Naive thymus-derived CD8-positive, alpha-beta T cell (primary cell): ENCODE measurements around the gene FAM240A. TPM values are rescaled to one million over a fixed set of nuclear protein-coding genes. Genes with fewer than 3 reads are reported as not detected.

Source experiments
- ATAC-seq, 2 donors: fragments of 150-1000 bp; cut with Tn5 transposase in 1 of 2; sonication (Bioruptor Pico), chemical (Tn5 transposase) in 1 of 2; 1 replicate in 1 of 2; 2 replicates in 1 of 2; pipeline ENCODE4 v1.10.0; 2021; ENCODE audit warnings: mild to moderate bottlenecking in 2 of 2, moderate library complexity in 2 of 2
- POLR2A ChIA-PET: fragments of 350-600 bp; sonication (Branson Sonifier 250); formaldehyde crosslinking; loops from one replicate; lab custom pipeline; 2021; ENCODE audit warnings: antibody characterized with exemption; lab: Charles Lee
- DNase-seq, 10 donors: peaks; one replicate each; pipeline versions ENCODE4 v3.0.0 to v3.0.0-alpha.2; 2020 to 2022
- H3K27ac Mint-ChIP-seq, 10 donors: one replicate each; pipeline ENCODE4 v1.8.0; 2020 to 2022; ENCODE audit warnings: mild to moderate bottlenecking in 10 of 10, mixed read lengths in 10 of 10, moderate library complexity in 4 of 10, inconsistent platforms in 1 of 10
- H3K27me3 Mint-ChIP-seq, 5 donors: one replicate each; pipeline ENCODE4 v1.8.0; 2021 to 2022; ENCODE audit warnings: mixed read lengths in 5 of 5
- H3K36me3 Mint-ChIP-seq, 3 donors: one replicate each; pipeline ENCODE4 v1.8.0; 2020 to 2022; ENCODE audit warnings: mixed read lengths in 3 of 3, mild to moderate bottlenecking in 2 of 3, inconsistent platforms in 1 of 3
- H3K4me1 Mint-ChIP-seq, 4 donors: one replicate each; pipeline ENCODE4 v1.8.0; 2021 to 2022; ENCODE audit warnings: mixed read lengths in 4 of 4
- H3K4me3 Mint-ChIP-seq, 10 donors: one replicate each; pipeline ENCODE4 v1.8.0; 2020 to 2022; ENCODE audit warnings: mild to moderate bottlenecking in 10 of 10, mixed read lengths in 10 of 10, moderate library complexity in 6 of 10, inconsistent platforms in 1 of 10
- H3K9me3 Mint-ChIP-seq, 9 donors: one replicate each; pipeline ENCODE4 v1.8.0; 2020 to 2022; ENCODE audit warnings: mixed read lengths in 9 of 9, mild to moderate bottlenecking in 3 of 9, inconsistent platforms in 1 of 9, moderate library complexity in 1 of 9
- polyA plus RNA-seq, 3 donors: library from polyadenylated mRNA; unstranded; fragments of 300-500 nt; fragmentation: Illumina TruSeq; gene quantifications; one replicate each; pipeline ENCODE4 v1.2.3, GENCODE V29; 2021
- total RNA-seq, 8 experiments: library from RNA in 2 of 8; stranded (reverse) in 2 of 8; gene quantifications; one replicate each; pipeline ENCODE4 v1.2.3 and lab custom pipeline; 2021 to 2026

FAM240A gene
- total and polyA plus RNA-seq, 5 experiments from 2014 or later = not detected

GRCh38 chr3:46642971-46643370 lies 30.6 kb downstream of the FAM240A start:
- ATAC-seq (no peak), DNase-seq (no peak)
- Mint-ChIP-seq H3K4me1 (no peaks in the 10 kb centered on the region), H3K27ac (no peak overlapping the region), H3K4me3 (no peak overlapping the region), H3K36me3 (peaks cover 0 to 14% (median 6%) of the 10 kb centered on the region in 3 donors), H3K27me3 (peaks cover 7 to 19% (median 12%) of the 10 kb centered on the region in 5 donors), H3K9me3 (peaks cover 0 to 26% (median 13%) of the 10 kb centered on the region in 9 donors)
- POLR2A ChIA-PET = no interaction called here

GRCh38 chr3:46643701-46644100 lies 31.4 kb downstream of the FAM240A start:
- no peak overlapping the region for H3K27ac Mint-ChIP-seq

GRCh38 chr3:46646700-46647099 lies 34.4 kb downstream of the FAM240A start:
- peaks cover 0 to 5% (median under 1%) of the 10 kb centered on the region in 9 donors for H3K9me3 Mint-ChIP-seq
- DNase-seq (no peak), ATAC-seq (no peak)
- H3K36me3 Mint-ChIP-seq = peaks cover 0 to 3% (median 0%) of the 10 kb centered on the region in 3 donors
- POLR2A ChIA-PET = no interaction called here
- no peak overlapping the region for H3K27ac Mint-ChIP-seq
- peaks cover 7 to 25% (median 13%) of the 10 kb centered on the region in 5 donors for H3K27me3 Mint-ChIP-seq
- no peak overlapping the region for H3K4me3 Mint-ChIP-seq
- no peaks in the 10 kb centered on the region for H3K4me1 Mint-ChIP-seq

More at GRCh38 chr3:46643701-46644100, 31.4 kb downstream of the FAM240A start:
- no peak for ATAC-seq
- DNase-seq = no peak
- H3K4me1 Mint-ChIP-seq = no peaks in the 10 kb centered on the region
- peaks cover 7 to 19% (median 13%) of the 10 kb centered on the region in 5 donors for H3K27me3 Mint-ChIP-seq
- H3K4me3 Mint-ChIP-seq = no peak overlapping the region
- peaks cover 0 to 14% (median 6%) of the 10 kb centered on the region in 3 donors for H3K36me3 Mint-ChIP-seq
- peaks cover 0 to 26% (median 13%) of the 10 kb centered on the region in 9 donors for H3K9me3 Mint-ChIP-seq
- POLR2A ChIA-PET = no interaction called here

- Mint-ChIP-seq H3K27ac (no peak overlapping the region), H3K9me3 (peaks cover 0 to 12% (median 3%) of the 10 kb centered on the region in 9 donors), H3K4me1 (no peaks in the 10 kb centered on the region), H3K4me3 (no peak overlapping the region), H3K36me3 (peaks cover 0 to 10% (median 5%) of the 10 kb centered on the region in 3 donors), H3K27me3 (peaks cover 6 to 30% (median 8%) of the 10 kb centered on the region in 5 donors)
- ATAC-seq (no peak), DNase-seq (no peak)
- POLR2A ChIA-PET = no interaction called here
Observed at GRCh38 chr3:46648096-46648495, 35.8 kb downstream of the FAM240A start.

GRCh38 chr3:46649436-46649835 lies 37.1 kb downstream of the FAM240A start:
- H3K27me3 Mint-ChIP-seq = peaks cover 6 to 28% (median 7%) of the 10 kb centered on the region in 5 donors
- ATAC-seq (no peak), DNase-seq (no peak)
- peaks cover 0 to 12% (median 3%) of the 10 kb centered on the region in 9 donors for H3K9me3 Mint-ChIP-seq
- POLR2A ChIA-PET = no interaction called here
- H3K27ac Mint-ChIP-seq = no peak overlapping the region
- H3K36me3 Mint-ChIP-seq = peaks cover 0 to 10% (median 5%) of the 10 kb centered on the region in 3 donors
- H3K4me3 Mint-ChIP-seq = no peak overlapping the region
- no peaks in the 10 kb centered on the region for H3K4me1 Mint-ChIP-seq

GRCh38 chr3:46651084-46651483 lies 38.8 kb downstream of the FAM240A start:
- H3K27ac Mint-ChIP-seq = no peak overlapping the region
- H3K27me3 Mint-ChIP-seq = peaks cover 1 to 28% (median 8%) of the 10 kb centered on the region in 5 donors

GRCh38 chr3:46655271-46655670 lies 42.9 kb downstream of the FAM240A start:
- POLR2A ChIA-PET = no interaction called here
- no peak for DNase-seq
- peaks cover 0 to 12% (median 3%) of the 10 kb centered on the region in 9 donors for H3K9me3 Mint-ChIP-seq
- no peak overlapping the region for H3K4me3 Mint-ChIP-seq
- H3K4me1 Mint-ChIP-seq = peaks cover 0 to 2% (median 0%) of the 10 kb centered on the region in 4 donors
- H3K36me3 Mint-ChIP-seq = peaks cover 0 to 10% (median 5%) of the 10 kb centered on the region in 3 donors
- no peak for ATAC-seq
- H3K27me3 Mint-ChIP-seq = peaks cover 0 to 18% (median 3%) of the 10 kb centered on the region in 5 donors
- H3K27ac Mint-ChIP-seq = no peak overlapping the region

More at GRCh38 chr3:46651084-46651483, 38.8 kb downstream of the FAM240A start:
- POLR2A ChIA-PET = no interaction called here
- Mint-ChIP-seq H3K36me3 (peaks cover 0 to 10% (median 5%) of the 10 kb centered on the region in 3 donors), H3K4me1 (no peaks in the 10 kb centered on the region), H3K4me3 (no peak overlapping the region), H3K9me3 (peaks cover 0 to 12% (median 3%) of the 10 kb centered on the region in 9 donors)
- ATAC-seq (no peak), DNase-seq (no peak)

- DNase-seq = no peak
- peaks cover 0 to 5% (median 4%) of the 10 kb centered on the region in 3 donors for H3K36me3 Mint-ChIP-seq
- H3K27ac Mint-ChIP-seq = peak overlapping the region in 1 of 10 donors; percentile 25
- POLR2A ChIA-PET = no interaction called here
- peaks cover 0 to 7% (median 3%) of the 10 kb centered on the region in 9 donors for H3K9me3 Mint-ChIP-seq
- no peak overlapping the region for H3K4me3 Mint-ChIP-seq
- peaks cover 0 to 2% (median 0%) of the 10 kb centered on the region in 4 donors for H3K4me1 Mint-ChIP-seq
- peaks cover 0 to 9% (median 5%) of the 10 kb centered on the region in 5 donors for H3K27me3 Mint-ChIP-seq
- ATAC-seq = no peak
Observed at GRCh38 chr3:46656778-46657556, 44.6 kb downstream of the FAM240A start.

GRCh38 chr3:46659285-46659684 lies 47.0 kb downstream of the FAM240A start:
- POLR2A ChIA-PET = no interaction called here
- Mint-ChIP-seq H3K4me3 (no peak overlapping the region), H3K36me3 (no peaks in the 10 kb centered on the region), H3K27me3 (peaks cover 0 to 9% (median 2%) of the 10 kb centered on the region in 5 donors), H3K9me3 (no peaks in the 10 kb centered on the region), H3K27ac (peak overlapping the region in 1 of 10 donors; percentile 71), H3K4me1 (peaks cover 0 to 2% (median 0%) of the 10 kb centered on the region in 4 donors)
- DNase-seq (no peak), ATAC-seq (no peak)

GRCh38 chr3:46660003-46660402 lies 47.7 kb downstream of the FAM240A start:
- DNase-seq = no peak
- no peak overlapping the region for H3K4me3 Mint-ChIP-seq
- no peak for ATAC-seq
- H3K9me3 Mint-ChIP-seq = no peaks in the 10 kb centered on the region
- no peaks in the 10 kb centered on the region for H3K36me3 Mint-ChIP-seq
- peaks cover 0 to 2% (median 0%) of the 10 kb centered on the region in 4 donors for H3K4me1 Mint-ChIP-seq
- POLR2A ChIA-PET = no interaction called here
- H3K27me3 Mint-ChIP-seq = peaks cover 0 to 6% (median 0%) of the 10 kb centered on the region in 5 donors
- no peak overlapping the region for H3K27ac Mint-ChIP-seq

GRCh38 chr3:46660543-46661523 lies 48.5 kb downstream of the FAM240A start:
- Mint-ChIP-seq H3K4me3 (no peak overlapping the region), H3K27me3 (peaks cover 0 to 6% (median 0%) of the 10 kb centered on the region in 5 donors), H3K4me1 (peaks cover 0 to 2% (median 0%) of the 10 kb centered on the region in 4 donors), H3K27ac (peak overlapping the region in 1 of 10 donors; percentile 43), H3K36me3 (no peaks in the 10 kb centered on the region), H3K9me3 (no peaks in the 10 kb centered on the region)
- DNase-seq (no peak), ATAC-seq (no peak)
- POLR2A ChIA-PET = no interaction called here
